HUES48 (cell line): ENCODE data around the gene CDS2.

ENCODE experiments used
- H3K27ac ChIP-seq: one replicate; pipeline ENCODE4 v1.7.0; 2013; ENCODE audit warnings: low read depth, low read length, inconsistent platforms
- H3K27me3 ChIP-seq: 2 replicates; pipeline ENCODE4 v1.6.1; 2013; ENCODE audit warnings: mild to moderate bottlenecking, low read length; ENCODE audit not compliant: control insufficient read depth, insufficient read depth
- H3K36me3 ChIP-seq: 2 replicates; pipeline ENCODE4 v1.6.1; 2013; ENCODE audit warnings: low read length; ENCODE audit not compliant: control insufficient read depth, insufficient read depth
- H3K4me1 ChIP-seq: 2 replicates; pipeline ENCODE4 v1.6.1; 2013; ENCODE audit warnings: mild to moderate bottlenecking, low read length; ENCODE audit not compliant: control insufficient read depth, insufficient read depth
- H3K4me3 ChIP-seq: 2 replicates; pipeline ENCODE4 v1.5.1; 2013; ENCODE audit warnings: mild to moderate bottlenecking, low read depth, low read length
- H3K9ac ChIP-seq: 2 replicates; pipeline ENCODE4 v1.6.1; 2013; ENCODE audit warnings: mild to moderate bottlenecking, low read depth, low read length, moderate library complexity
- H3K9me3 ChIP-seq: 2 replicates; pipeline ENCODE4 v1.6.1; 2013; ENCODE audit warnings: low read length; ENCODE audit not compliant: control insufficient read depth, insufficient read depth

The CDS2 gene

DNA sequence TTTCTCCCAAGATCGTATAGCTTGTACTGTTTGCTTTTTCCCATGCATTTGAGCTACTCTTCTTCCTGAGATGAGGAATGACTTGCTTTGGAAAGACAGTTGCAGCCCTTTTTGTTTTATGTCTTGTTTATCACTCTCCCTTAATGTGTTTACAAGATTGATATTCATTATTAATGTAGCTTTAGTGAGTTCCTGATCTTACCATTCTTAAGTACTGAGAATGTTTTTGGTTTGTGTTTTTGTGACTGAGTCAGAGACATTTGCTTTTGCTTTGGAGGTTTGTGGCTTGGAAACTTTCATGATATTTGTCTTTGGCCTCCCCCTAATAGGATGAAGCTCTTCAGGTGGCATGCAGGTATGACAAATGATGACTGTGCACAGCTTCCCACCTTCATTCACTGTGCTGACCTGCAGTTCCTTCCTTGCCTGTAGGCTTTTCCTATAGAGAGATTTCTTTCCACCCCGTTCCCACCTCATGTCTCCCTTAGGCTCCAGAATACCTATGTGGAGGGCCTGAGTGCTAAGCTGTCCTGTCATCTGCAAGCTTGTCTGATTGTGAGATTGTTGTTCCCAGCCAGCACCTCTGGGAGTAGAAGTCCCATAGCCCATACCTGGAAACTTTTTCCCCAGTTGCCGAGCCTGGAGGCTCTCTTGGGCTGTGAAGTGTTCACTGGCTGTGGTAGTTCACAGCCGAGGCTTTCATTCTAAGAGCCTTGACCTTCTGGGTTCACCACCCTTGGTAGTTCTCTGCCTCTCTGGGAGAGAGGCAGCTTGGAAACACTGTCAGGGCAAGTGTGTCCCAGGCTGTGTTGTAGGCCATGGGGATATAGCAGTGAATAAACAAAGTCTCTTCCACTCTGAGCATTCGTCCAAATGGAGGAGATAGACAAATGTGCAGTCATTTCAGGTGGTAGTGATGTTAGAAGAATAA lies 27.1 kb downstream of the CDS2 start:
- no peaks in the 10 kb centered on the region for H3K27me3 ChIP-seq
- no peak overlapping the region for H3K4me3 ChIP-seq
- no peaks in the 10 kb centered on the region for H3K9me3 ChIP-seq
- H3K36me3 ChIP-seq = no peaks in the 10 kb centered on the region
- H3K9ac ChIP-seq = no peak overlapping the region
- 0 out of 2 replicates have a peak, but pooled peaks cover 9% of the 10 kb centered on the region for H3K4me1 ChIP-seq
- H3K27ac ChIP-seq = peak overlapping the region; percentile 10

DNA sequence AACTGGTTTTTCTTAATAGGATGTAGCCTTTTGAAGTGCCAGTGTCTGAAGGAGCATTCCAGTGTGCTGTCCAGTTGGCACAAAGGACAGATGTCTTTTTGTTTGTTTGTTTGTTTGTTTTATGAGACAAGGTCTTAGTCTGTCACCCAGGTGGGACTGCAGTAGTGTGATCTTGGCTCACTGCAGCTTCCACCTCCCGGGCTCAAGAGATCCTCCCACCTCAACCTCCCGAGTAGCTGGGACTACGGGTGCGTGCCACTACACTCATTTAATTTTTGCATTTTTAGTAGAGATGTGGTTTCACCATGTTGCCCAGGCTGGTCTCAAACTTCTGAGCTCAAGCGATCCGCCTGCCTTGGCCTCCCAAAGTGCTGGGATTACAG lies 27.7 kb downstream of the CDS2 start:
- Histone ChIP-seq H3K36me3 (no peaks in the 10 kb centered on the region), H3K9me3 (no peaks in the 10 kb centered on the region), H3K27ac (no peak overlapping the region), H3K27me3 (no peaks in the 10 kb centered on the region), H3K4me1 (peaks cover 10% of the 10 kb centered on the region; the same call in 1 of the 2 replicates), H3K9ac (no peak overlapping the region), H3K4me3 (no peak overlapping the region)

DNA sequence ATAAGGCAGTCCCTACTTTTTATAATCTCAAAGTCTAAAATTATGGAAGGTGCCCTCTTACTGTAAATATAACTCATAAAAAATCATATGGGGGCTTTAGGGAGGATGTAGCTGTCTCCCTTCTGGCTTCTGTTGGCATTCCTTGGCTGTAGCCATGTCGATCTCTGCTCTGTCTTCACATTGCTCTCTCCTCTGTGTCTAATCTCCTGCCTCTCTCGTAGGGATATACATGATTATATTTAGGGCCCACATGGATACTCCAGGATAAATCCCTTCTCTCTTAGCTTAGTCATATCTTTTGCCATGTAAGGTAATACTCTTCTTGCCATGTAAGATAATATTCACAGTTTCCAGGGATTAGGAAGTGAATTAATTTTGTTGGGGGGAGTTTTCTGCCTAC lies 28.6 kb downstream of the CDS2 start:
- Histone ChIP-seq H3K36me3 (no peaks in the 10 kb centered on the region), H3K4me3 (no peak overlapping the region), H3K4me1 (peaks cover 17% of the 10 kb centered on the region), H3K9ac (no peak overlapping the region), H3K27me3 (no peaks in the 10 kb centered on the region), H3K9me3 (no peaks in the 10 kb centered on the region), H3K27ac (no peak overlapping the region)

DNA sequence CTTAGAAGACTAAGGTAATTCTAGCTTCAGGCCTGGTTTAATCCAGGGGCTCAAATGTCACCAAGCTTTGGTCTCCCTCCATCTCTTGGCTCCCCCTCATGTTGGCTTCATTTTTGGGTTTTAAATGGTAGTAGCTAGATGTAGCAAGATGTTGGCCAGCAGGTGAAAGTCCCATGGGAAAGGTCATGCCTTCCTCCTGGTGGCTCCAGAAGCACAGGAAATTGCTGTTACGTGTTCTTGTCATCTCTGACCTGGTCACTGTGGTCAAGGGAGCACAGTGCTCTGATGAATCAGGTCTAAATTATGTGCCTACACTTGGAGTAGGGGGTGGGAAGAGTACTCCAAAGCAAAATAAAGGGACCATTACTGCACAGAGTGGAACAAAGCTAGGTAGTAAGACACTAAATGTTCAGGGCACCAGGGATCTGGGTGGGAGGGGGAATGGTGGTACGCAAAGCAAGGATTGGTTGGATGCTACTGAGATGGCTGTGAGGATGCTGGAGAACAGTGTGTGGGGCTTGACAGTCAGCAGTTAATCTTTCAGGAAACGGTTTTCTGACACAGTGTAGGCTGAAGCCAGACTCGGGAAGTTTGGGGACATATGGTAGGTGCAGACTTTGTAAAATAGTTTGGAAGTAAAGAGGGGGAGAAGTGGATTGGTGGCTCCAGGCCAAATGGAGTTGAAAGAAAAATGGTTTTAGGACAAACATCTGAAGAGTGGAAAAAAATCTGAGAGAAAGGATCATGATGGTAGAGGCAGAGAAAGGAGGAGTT lies 30.1 kb downstream of the CDS2 start:
- Histone ChIP-seq H3K36me3 (no peaks in the 10 kb centered on the region), H3K4me1 (peaks cover 19% of the 10 kb centered on the region), H3K4me3 (no peak overlapping the region), H3K9me3 (no peaks in the 10 kb centered on the region), H3K9ac (no peak overlapping the region), H3K27ac (no peak overlapping the region), H3K27me3 (no peaks in the 10 kb centered on the region)

DNA sequence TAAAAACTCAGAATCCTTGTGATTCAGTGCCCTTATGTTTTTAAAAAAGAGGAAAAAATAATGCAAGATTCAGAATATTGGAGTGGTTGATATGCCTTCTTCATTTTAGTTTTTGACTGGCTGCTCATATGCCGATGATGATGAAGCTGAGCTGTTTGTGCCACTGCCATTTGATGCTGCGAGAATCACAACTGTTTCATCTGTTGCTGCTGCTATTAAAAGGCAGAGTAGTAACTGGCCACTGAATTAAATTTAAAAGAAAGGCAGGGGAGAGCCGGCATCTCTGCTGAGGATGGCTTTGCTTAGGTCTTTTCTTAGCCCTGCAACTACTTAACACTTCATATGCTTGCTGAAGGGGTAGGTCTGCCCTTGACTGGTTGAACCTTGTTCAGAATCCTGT lies 33.1 kb downstream of the CDS2 start:
- no peaks in the 10 kb centered on the region for H3K36me3 ChIP-seq
- H3K4me3 ChIP-seq = no peak overlapping the region
- peaks cover 19% of the 10 kb centered on the region for H3K4me1 ChIP-seq

DNA sequence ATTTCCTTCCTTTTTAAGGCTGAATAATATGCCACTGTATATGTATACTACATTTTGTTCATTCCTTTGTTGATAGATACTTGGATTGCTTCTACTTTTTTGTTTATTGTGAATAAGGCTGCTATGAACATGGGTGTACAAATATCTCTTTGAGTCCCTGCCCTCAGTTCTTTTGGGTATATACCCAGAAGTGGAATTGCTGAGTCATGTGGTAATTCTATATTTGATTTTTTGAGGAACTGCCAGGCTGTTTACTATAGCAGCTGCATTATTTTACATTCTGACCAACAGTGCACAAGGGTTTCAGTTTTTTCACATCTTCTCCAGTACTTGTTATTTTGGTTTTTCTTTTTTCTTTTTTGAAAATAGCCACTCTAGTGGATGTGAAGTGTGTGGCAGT lies 34.1 kb downstream of the CDS2 start:
- H3K27ac ChIP-seq = no peak overlapping the region
- H3K36me3 ChIP-seq = no peaks in the 10 kb centered on the region
- H3K4me3 ChIP-seq = no peak overlapping the region
- H3K27me3 ChIP-seq = no peaks in the 10 kb centered on the region
- H3K9ac ChIP-seq = no peak overlapping the region
- no peaks in the 10 kb centered on the region for H3K9me3 ChIP-seq
- peaks cover 19% of the 10 kb centered on the region for H3K4me1 ChIP-seq

More for the DNA sequence above, 33.1 kb downstream of the CDS2 start:
- no peak overlapping the region for H3K27ac ChIP-seq
- H3K9me3 ChIP-seq = no peaks in the 10 kb centered on the region
- H3K9ac ChIP-seq = no peak overlapping the region
- no peaks in the 10 kb centered on the region for H3K27me3 ChIP-seq

DNA sequence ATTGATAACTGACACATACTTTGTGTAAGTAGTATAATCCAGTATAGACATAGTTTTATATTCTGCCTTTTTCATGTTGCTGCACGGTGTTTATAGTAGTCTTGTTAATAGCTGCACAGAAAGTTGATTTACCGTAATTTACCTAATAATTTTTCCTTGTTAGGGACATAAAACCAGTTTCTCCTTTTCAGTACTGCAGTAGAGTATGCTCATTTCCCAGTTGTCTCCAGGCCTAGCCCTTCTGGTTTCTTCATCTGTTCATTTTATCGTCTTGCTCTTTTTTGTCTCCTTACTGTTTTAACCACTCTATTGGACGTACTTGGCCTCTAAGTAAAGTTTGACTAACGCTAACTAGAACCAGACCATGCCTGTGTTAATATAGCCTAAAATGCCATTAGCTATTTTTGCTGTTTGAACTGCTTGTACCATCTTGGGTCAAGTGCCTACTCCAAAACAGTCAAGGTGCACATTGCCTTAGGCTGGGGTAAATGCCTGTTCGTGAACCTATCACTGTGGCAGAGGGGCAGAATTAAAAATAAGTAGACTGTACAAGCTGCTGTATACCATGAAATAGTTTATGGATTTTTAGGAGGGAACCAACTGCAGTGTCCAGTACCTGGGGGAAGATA lies 34.8 kb downstream of the CDS2 start:
- Histone ChIP-seq H3K4me3 (no peak overlapping the region), H3K27ac (no peak overlapping the region), H3K36me3 (no peaks in the 10 kb centered on the region), H3K9ac (no peak overlapping the region), H3K9me3 (no peaks in the 10 kb centered on the region), H3K27me3 (no peaks in the 10 kb centered on the region), H3K4me1 (peaks cover 13% of the 10 kb centered on the region)

DNA sequence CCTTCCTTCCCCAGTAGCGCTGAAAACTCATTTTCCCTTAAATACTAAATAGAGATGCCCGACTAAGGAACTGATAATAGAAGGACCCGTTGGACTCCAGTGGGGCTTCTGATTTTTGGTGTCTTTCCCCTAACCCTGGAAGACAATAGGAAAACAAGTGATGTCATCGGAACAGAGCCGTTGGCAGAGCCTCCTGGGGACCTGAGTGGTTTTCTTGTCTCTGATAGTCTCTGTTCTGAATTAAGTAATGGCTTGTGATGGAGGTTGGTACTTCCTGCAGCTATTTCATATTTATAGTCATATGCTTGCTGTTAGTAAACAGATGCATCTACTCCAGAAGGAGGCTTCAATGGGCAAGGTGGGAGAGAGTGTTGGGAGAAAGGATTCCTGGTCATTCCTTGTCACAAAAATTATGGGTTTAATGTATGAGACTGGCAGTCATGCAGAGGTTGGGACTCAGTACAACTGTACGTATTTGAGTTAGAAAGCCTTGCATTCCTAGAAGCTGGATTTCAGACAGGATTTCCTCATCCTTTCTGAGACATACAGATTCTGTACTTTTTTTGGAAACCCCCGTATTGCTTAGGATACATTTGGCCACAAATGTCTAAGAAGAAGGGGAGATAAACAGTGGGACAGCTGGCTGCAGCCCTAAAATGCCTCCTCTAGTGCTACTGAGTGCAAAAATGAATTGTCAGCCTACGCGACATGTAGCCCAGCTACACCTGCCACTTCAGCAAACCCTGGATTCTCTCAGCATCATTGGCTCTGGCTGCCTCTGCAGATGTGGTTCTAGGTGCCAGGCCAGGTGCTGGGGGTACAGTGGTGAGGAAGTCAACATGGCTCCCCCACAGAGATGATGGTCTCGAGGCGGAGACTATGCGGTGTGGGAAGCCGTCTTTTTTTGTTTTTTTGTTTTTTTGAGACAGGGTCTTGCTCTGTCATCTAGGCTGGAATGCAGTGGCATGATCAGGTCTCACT lies 38.1 kb downstream of the CDS2 start:
- Histone ChIP-seq H3K9me3 (no peaks in the 10 kb centered on the region), H3K4me3 (no peak overlapping the region), H3K36me3 (no peaks in the 10 kb centered on the region), H3K9ac (no peak overlapping the region), H3K4me1 (peaks cover 21% of the 10 kb centered on the region), H3K27me3 (no peaks in the 10 kb centered on the region), H3K27ac (no peak overlapping the region)

DNA sequence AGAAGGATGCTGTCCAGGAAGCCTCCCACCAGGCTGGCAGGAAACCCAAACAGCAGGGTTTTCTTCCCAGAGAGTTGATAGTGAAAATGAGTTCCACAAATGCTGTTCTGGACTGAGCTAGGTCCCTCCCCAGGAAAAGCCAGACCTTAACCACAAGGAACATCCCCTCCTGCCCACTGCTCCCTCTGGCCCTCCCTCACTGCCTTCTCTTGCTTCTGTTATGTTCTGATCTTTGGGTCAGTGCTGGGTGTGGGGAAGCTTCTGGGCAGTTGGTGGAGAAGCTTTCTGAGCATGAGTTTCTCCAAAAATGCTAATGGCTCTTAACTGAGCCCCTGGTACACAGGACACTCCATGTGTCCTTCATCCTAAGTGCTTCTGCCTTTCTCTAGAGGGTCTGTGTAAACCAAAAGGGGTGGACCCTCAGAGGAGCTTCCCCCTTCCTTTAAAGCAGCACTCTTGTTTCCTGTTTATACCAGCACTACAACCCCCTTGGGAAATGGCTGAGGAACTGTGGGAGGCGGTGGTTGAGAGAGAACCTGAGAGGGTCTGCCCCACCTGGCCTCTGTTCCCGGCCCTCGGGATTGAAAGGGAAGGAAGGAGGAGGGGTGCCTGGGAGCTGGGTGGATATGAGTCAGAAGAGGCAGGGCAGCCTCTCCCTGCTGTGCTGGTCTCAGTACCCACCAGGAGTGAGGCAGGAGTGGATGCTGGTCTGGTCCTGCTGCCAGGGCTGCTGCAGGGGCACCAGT lies 42.0 kb downstream of the CDS2 start:
- peak overlapping the region; percentile 66 for H3K27ac ChIP-seq
- H3K9me3 ChIP-seq = no peaks in the 10 kb centered on the region
- peaks cover 26% of the 10 kb centered on the region; the same call in 1 of the 2 replicates for H3K4me1 ChIP-seq
- peaks cover 4% of the 10 kb centered on the region; the same call in 1 of the 2 replicates for H3K36me3 ChIP-seq
- no peaks in the 10 kb centered on the region for H3K27me3 ChIP-seq
- H3K9ac ChIP-seq = no peak overlapping the region
- no peak overlapping the region for H3K4me3 ChIP-seq
